ELF-1 (cell line): Measurements from ENCODE around the gene ARHGAP32.

Source experiments
- DNase-seq: peaks from one replicate; pipeline ENCODE4 v3.0.0-alpha.2; 2016; ENCODE audit warnings: low read depth, low spot score

The ARHGAP32 gene

GRCh38 chr11:128956401-128957201 lies 235.5 kb downstream of the ARHGAP32 start:
- DNase-seq = peak; percentile 68

DNA sequence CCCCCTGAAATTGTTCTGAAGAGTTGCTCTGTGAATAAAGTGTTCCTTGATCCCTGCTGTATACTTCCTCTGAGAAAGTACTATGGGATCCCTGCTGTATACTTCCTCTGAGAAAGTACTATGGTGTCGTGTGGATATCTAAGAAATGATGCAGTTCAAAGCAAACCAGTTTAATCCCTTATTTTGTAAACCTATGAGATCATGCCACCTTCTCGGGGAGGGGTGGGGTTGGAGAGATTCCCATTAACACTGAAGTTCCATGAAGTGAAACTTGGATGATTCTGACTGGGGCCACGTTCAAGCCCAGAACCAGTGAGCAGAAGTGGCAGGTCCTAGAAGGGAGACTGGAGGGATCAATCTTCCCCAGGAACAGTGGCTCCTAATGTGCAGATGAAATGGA lies 236.5 kb downstream of the ARHGAP32 start:
- no peak for DNase-seq

- no peak for DNase-seq
Measured at GRCh38 chr11:128953151-128953550, 239.0 kb downstream of the ARHGAP32 start.

- no peak for DNase-seq
Measured at GRCh38 chr11:128949791-128950454, 242.2 kb downstream of the ARHGAP32 start.

GRCh38 chr11:128948583-128948982 lies 243.5 kb downstream of the ARHGAP32 start:
- DNase-seq = no peak

DNA sequence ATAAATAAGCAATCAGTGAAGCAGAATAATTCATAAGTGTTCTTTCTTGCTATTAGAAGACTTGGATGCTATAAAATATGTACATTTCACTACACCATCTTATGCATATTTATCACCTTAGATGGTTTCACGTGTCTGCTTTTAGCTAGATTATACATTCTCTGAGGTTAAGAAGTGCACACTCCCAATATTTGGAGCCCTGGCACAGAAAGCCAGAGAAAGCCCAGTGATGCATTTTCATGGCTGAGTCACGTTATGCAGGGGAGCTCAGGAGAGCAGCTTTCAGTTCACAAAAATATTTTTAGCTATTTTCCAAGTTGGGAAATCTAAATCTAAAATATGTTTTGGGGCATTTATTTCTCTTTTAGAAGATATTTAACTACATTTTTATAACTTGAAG lies 244.4 kb downstream of the ARHGAP32 start:
- DNase-seq = no peak

DNA sequence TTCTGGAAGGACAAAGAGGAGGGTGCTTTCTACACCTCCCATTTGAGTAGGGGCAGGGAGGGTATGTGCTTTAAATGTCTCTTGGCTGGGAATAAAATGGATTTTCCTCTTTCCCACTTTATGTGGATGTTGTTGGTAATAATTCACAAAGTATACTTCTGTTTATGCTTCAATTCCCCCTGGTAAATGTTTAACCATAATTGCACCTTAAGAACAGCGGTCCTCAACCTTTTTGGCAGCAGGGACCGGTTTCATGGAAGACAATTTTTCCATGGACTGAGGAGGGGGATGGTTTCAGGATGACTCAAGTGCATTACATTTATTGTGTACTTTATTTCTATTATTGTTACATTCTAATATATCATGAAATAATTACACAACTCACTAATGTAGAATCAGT lies 245.5 kb downstream of the ARHGAP32 start:
- no peak for DNase-seq

- DNase-seq = no peak
Measured at GRCh38 chr11:128943428-128943976, 248.6 kb downstream of the ARHGAP32 start.

DNA sequence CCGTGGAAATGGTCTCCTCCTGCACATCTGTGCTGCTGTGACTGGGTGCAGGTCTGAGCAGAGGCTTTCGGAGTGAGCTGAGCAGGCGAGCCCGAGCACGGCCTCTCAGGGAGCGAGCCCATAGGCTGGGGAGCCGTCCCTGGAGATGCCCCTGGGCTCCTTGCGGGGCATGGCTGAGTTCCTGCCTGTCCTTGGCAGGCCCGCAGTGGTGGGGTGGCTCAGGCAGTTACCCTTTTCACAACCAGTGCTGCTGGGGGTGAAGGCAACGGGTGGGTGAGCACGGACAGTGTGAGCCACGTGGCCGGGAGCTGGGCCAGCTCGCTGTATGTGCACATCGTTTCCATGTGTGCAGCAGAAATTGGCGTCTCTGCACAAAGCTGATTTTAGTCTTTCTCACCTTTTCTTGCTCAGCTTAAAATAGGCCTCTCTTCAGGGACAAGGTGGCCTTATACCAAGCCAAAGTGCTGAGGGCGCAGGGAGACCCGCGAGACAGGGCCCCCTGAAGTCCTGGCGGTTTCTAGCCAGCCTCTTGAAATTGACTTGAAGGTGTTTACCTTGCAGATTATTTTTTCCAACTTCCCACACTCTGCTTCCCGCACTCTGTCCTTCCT lies 249.2 kb downstream of the ARHGAP32 start, which contains the start of gene TP53AIP1:
TSS of gene TP53AIP1 (minus strand) at position 55 of the 611 bp plus-strand sequence. CDS start 5,053 bp downstream, outside the sequence.
- DNase-seq = no peak

DNA sequence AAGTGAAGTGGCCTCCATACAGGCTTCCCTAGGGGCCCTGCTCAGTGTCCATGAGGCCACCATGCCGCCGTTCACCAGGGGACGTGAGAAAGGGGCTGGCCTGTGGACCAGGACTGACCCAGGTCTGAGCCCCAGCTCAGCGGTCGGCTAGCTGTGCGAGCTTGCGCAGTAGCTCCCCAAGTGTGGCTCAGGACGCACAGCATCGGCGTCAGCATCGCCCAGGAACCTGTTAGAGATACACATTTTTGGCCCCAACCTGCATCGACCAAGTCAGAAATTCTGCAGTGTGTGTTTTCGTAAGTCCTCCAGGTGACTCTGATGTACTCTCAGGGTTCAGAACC lies 249.9 kb downstream of the ARHGAP32 start:
- no peak for DNase-seq

DNA sequence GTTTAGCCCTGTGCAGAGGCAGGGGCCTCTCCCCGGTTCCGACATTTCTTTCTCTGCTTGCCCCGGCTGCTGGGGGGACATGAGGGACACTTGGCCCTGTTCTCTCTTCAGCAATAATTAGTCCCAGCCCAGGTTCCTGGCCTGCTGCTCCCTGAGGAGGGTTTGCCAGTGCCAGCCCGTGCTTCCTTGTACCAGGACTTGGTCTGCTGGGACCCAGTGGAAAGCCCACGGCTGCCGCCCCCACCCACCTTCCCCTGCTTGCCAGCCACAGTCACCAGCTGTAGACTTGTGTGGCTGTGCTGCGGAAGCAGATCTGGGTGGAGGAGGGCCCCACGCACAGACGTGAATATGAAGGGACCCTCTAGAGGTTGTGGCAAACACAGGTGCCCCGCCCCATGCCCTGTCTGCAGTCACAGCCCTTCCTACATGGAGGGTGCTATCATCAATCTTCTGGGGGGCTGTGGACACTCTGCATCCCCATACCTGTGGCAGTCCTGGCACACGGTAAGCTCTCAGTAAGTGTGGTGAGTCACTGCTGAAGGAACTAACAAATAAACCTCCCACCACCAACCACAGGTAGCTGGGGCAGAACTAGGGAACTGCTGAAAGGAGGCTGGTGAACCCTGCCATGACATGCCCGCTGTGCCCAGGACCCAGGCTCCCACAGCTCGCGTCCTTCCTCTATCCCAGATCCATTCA lies 250.4 kb downstream of the ARHGAP32 start:
- no peak for DNase-seq

GRCh38 chr11:128941110-128941509 lies 251.0 kb downstream of the ARHGAP32 start:
- no peak for DNase-seq

GRCh38 chr11:128940603-128941002 lies 251.5 kb downstream of the ARHGAP32 start:
- DNase-seq = no peak

GRCh38 chr11:128940156-128940555 lies 252.0 kb downstream of the ARHGAP32 start:
- DNase-seq = no peak

DNA sequence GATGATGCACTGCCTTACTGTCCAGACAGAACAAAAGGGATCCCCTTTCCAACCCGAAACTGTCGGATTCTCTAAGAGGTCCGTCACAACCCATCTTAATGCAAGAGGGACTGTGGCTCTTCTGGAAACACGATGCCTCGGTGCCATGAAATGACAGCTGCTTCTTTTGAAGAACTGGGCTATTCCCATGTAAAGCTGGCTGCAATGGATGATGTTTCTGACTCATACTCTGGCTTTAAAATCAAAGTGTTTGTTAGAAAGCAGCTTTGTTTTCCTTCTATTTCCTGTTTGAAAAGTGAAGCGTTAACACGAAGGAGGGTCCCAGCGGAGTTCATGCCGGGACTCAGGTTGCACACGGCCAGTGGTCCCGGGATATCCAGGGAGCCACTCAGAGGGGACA lies 252.5 kb downstream of the ARHGAP32 start:
- no peak for DNase-seq

- no peak for DNase-seq
Measured at GRCh38 chr11:128938156-128938885, 253.8 kb downstream of the ARHGAP32 start.

- no peak for DNase-seq
Measured at GRCh38 chr11:128937480-128937879, 254.6 kb downstream of the ARHGAP32 start.

DNA sequence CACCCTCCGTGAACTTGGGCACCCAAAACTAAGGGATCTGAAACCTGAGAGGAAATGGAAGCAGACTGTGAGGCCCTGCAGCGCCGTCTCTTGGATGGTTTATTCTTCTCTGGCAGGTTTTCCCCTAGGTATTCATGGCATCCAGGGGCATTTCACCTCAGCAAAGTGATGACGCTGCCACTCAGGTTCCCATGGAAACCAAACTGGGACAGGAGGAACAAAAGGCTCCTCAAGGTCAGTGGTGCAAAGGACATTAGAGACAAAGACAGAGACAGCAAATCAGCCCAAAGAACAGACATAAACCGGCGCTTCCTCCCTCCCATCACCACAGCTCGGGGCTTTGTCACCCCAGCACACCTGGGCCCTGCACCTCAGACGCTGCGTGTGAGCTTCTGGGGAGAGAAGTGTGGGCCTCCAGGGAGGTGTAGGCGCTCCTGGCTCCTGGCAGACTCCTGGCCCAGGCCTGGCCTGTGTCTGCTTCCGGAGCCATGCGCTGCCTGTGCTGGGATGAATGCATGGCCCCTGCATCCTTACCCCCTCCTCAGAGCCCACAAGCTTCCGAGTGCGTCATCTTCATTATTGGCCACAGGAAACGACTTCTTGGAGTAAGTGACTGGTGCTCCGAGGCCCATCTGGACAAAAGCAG lies 255.4 kb downstream of the ARHGAP32 start:
- DNase-seq = peak; percentile 70

DNA sequence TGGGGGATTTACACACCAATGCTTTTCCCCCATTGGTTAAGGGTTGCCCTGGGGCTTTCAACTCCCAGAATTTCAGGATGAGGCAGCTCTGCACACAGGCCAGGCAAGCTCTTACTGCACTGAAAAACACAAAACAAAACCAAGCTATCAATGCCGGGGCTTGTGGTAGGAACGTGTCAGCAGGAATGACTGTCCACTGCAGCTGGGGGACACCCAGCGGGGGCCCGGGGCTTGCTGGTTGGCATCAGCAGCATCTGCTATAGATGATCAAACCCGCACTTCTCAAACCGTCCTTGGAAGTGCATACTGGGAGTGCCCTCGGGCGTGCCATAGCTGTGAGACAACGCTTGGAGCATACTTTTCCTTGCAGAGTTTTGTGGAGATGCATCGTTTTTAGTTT lies 257.2 kb downstream of the ARHGAP32 start:
- no peak for DNase-seq

DNA sequence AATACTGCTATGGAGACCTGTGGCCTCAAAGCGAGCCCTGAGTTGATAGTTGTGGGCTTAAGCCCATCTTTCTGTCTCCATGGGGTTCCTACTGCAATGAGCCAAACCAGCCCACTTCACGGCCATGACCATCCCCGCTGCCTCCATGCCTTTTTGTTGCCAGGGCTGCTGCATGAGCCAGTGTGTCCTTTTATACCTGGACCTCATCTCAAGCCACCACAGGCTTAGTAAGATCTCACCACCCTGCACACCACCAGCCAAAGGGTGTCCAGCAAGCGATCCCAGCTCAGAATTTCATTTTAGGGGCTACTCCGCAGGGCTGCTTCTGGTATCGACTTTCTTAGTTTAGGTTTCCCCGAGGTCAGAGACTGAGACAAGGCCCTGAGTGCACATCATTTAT lies 257.8 kb downstream of the ARHGAP32 start:
- DNase-seq = no peak
